Stimulated activated CD8-positive, alpha-beta memory T cell treated with anti-CD3 and anti-CD28 coated beads, Interleukin-12 subunit alpha, Interleukin-12 subunit beta, amount 100 ng/mL, for 1 hour (primary cell): Measurements from ENCODE around the gene SLC22A14.
A peak's percentile ranks its signal among the peaks of the same experiment; 100 is the strongest.

ENCODE experiments used
- DNase-seq: peaks from one replicate; pipeline ENCODE4 v3.0.0-alpha.2; 2020; ENCODE audit warnings: low read depth

SLC22A14 gene

DNA sequence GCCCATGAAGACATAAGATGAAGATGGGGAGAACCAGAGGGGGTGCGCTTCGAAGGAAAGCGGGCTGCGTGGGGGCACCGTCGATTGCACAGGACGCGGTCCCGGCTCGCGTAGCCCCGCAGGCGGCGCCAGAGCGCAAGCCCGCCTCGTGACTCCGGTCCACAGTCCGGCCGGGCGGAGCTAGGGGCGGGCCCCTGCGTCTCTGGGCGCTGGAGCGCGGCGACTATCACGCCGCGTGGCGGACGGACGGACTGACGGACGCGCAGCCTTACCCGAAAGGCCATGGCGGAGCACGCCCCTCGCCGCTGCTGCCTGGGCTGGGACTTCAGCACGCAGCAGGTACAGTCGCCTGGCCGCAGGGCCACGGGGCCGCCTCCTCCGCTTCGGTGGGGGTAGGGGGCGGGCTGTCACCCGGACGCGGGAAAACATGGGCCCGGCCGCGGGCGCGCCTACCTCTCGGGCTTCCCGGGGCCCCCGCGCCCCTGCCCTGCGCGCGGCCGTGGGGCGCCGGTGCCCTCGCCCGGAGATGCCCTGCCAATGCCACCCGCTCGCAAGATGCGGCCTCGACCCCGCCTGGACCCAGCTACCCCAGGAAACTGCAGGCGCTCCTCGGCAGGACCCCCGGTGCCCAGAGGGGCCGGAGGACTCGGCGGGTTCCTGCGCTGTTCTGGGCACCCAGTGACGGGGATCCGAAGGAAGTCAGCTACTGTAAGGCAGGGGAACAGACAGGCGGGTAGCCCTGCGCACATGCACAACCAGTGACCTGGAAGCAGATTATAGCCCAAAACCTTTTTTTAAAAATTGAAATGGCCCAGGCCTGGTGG is 64.7 kb downstream of the SLC22A14 start, which contains the start of gene XYLB:
Gene XYLB (plus strand): TSS at position 199 of the 824 bp plus-strand sequence. CDS start 84 bp downstream, at position 283.
- peak; percentile 49 for DNase-seq

DNA sequence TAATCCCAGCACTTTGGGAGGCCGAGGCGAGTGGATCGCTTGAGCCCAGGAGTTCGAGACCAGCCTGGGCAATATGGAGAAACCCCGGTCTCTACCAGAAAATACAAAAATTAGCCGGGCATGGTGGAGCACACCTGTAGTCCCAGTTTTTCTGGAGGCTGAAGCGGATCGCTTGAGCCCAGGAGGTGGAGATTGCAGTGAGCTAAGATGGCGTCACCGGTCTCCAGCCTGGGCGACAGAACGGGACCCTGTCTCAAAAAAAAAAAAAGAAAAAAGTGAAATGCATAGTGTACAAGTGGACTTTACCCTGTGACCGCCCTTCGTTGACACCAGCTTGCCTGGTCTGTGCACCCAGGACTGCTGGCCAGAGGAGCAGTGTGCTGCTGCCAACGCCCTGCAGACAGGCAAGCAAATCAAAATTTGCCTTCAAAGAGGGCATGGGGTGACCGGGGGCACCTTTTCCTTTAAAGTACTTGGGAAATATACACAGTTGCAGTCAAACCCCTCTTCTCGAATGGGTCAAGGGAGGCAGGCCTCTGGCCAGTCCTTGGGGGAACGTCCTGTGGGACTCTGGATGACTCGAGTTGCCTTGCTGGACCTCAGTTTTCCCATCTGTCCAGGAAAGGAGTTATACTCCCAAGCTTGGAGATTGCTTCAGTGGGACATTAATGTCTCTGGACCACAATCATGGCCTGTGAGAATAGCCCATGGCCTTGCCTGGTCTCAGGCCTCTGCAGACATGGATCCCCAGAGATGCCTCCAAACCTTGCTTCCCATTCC is 65.5 kb downstream of the SLC22A14 start:
- no peak for DNase-seq

DNA sequence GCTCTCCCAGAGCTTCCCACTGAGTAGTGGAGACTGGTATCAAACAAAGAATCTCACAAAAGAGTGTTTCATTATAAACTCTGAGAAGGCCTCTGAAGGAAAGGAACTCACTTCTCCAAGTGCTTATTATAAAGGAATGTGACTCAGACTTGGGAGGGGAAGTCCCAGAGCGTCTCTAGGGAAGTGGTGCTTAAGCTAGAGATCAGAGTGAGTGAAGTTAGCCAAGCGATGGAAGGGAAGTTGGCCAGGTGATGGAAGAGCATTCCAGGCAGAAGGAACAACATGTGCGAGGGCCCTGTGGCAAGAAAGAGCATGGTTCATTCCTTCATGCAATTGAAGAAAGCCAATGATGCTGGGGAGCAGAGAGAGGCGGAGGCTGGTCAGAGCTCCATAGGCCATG is 66.8 kb downstream of the SLC22A14 start:
- DNase-seq: no peak

DNA sequence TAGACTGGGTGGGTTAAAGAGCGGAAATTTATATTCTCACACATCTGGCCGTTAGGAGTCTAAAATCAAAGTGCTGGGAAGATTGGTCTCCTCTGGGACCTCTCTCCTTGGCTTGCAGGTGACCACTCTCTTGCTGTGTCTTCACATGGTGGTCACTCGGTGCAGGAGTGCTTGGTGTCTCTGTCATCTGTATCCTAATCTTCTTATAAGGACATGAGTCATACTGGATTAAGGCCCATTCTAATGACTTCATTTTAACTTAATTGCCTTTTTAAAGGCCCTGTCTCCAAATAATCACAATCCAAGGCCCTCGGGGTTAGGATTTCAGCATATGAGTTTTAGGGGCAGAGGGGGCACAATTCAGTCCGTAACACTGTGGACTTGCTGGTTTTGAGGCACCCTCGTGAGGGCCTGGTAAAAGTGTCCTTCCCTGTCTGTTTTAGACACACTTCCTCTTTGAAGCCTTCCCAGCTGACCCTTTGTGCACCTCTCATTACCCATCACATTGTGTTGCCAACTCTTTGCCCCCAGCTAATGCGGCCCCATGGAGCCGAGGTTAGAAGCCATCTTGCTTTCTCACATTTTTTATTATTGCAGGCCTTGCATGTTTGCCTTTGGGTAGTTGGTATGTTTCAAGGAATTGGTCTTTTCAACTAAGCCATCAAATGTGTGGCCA is 67.7 kb downstream of the SLC22A14 start:
- DNase-seq: no peak

DNA sequence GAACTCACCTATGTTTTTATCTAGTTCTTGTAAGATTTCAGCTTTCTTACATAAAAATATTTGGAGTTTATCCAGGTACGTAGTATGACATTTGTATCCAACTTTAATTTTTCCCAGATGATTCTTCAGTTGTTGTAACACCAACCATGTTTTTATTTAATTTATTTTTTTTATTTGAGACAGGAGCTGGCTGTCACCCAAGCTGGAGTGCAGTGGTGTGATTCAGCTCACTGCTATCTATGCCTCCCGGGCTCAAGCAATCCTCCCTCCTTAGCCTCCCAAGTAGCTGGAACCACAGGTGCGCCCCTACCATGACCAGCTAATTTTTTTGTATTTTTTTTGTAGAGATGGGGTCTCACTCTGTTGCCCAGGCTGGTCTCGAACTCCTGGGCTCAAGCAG is 71.1 kb downstream of the SLC22A14 start:
- no peak for DNase-seq

DNA sequence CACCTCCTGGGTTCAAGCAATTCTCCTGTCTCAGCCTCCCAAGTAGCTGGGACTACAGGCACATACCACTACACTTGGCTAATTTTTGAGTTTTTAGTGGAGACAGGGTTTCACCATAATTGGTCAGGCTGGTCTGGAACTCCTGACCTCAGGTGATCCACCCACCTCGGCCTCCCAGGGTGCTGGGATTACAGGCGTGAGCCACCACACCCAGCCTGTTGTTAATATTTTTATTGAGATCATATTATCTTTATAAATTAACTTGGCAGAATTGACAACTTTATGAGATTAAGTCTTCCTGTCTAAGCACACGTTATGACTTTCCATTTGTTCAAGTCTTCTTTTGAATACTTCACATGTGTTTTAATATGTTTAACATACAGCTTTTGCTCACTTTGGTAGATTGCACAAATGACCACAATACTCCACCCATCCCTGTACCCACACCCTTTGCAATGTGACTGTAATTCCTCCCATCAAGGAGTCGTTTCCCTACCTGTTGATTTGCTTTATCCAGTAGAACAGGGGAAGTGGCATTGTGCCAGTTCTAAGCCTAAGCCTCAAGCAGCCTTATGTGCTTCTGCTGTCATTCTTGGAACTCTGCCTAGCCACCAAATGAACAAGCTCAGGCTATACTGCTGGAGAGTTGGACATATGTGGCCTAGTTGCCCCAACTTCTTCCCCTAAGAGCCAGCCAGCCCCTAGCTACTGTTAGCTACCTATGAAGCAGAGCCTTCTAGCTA is 72.7 kb downstream of the SLC22A14 start:
- no peak for DNase-seq

DNA sequence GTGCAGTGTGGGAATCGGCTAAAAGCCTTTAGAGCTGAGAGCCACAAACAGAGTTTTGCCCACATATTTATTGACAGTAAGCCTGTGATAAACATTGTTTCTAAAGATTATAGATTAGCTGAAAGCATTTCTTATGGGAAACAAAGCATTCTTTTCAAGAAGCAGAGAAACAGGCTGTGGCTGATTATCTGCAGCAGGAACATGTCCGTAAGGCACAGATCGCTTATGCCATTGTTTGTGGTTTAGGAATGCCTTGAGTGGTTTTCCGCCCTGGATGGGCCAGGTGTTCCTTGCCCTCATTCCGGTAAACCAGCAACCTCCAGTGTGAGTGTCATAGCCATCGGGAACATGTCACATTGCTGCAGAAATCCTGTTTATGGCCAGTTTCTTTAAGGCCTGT is 76.9 kb downstream of the SLC22A14 start:
- DNase-seq: no peak

DNA sequence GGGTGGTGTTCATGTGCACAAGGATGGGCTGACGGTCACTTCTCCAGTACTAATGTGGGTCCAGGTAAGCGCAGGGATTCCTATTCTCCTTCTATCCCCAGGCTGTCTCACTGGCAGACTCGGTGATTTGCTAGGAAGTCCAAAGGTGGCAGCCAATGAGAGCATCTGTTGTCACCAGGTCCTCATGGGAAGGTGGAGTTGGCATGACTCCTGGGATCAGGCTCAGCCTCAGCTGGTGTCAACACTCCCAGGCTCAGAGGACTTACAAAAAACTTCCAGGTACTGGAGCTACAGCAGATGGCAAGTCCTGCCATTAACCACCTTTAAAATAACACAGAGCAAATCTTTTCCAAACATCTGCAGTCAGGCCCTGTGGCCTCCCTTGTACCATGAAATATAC is 78.3 kb downstream of the SLC22A14 start:
- no peak for DNase-seq

DNA sequence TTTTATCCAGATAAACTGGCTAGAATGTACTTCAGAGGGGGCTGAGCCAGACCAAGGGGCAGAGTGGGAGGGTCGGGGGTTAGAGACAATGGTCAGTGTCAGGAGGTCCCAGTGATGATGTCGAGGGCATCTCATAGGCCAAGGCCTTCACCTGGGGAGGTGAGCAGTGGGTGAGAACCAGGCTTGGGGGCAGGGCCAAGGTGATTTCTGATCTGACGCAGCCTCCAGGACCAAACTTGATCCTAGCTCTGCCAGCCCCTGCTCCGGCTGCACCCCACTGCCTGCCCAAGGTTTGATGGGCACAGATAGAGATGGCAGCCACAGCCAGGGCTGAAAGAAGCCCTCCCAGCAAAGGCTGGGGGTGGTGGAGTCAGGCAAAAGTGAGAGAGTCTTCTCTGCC is 79.4 kb downstream of the SLC22A14 start:
- DNase-seq: no peak

DNA sequence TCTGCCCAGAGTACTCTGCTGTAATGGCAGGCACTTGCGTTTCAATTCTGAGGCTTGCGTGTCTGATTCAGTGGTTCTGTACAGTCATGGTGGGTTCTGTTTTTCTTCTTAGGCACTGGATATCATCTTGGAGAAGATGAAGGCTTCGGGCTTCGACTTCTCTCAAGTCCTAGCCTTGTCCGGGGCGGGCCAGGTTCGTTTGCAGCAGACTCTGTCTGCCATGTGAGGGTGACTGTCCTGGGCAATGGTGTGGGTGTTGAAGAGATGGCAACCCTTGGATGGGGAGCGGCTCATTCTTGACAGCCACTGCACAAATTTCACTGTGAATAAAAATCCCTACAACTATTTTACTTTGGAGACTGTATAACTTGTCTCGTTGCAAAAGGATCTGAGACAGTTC is 80.7 kb downstream of the SLC22A14 start:
- DNase-seq: no peak

DNA sequence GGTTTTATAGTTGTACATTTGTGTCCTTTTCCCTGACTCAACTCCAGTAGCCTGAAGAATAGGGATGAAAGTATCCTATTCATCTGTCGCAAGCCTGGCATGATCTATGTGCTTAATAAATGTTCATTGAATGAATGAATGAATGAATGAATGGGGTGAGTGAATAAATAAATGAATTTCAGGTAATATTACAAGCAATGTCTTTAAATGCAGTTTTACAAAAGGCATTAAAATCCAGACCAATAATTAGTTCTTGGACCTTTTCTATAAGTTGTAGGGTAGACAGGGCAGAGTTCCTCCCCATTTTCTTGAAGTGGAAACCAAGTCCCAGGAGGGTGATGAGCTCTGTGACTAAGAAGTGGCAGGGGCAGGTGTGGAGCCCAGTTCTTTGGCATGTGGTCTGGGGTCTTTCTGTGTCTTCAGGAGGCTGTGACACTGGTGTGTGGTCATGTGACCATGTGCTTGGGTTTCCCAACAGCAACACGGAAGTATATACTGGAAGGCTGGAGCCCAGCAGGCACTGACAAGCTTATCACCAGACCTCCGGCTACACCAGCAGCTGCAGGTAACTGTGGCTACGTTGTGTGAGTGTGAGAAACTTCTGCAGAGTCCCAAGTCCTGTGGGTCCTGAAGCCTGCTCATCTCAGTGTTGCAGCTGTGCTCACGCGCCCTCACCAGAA is 82.8 kb downstream of the SLC22A14 start:
- DNase-seq: no peak

DNA sequence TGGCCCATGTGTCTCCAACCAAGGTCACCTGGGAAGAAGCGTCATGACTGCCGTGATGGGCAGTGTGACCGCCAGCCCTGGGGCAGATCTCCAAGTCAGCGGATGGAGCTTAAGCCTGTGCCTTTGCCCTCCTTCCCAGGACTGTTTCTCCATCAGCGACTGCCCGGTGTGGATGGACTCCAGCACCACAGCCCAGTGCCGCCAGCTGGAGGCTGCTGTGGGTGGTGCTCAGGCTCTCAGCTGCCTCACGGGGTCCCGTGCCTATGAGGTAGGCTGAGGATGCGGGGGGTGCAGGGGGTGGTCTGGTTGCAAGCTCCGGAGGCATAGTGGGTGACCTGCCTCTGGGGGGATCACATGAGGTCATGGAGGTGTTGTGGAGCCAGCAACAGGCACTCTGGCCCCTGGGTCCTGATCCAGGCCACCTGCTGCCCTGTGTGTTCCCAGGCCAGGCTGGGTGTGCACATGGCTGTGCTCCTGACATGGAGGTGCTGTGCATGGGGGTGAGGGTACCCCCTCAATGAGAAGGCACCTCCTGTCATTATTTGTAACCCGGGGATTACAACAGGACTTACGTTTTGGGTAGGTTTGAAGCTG is 83.5 kb downstream of the SLC22A14 start:
- no peak for DNase-seq

DNA sequence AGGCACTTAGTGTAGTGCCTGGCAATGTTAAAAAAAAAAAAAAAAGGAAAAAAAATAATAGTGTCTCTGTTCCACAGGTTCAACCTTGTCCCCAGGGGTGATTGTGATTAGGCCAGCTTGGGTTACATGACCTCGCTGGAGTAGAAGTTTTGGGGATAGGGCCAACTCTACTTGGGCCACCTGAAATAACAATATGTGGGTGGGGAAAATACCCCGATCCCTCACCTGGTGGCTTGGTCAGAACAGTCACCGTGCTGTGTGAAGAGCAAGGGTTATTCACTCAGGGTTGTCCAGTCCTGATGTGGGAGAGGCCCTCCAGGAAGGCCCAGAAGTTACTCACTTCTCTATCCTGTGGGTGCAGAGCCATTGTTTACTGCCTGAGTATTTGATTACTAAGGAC is 84.0 kb downstream of the SLC22A14 start:
- no peak for DNase-seq

DNA sequence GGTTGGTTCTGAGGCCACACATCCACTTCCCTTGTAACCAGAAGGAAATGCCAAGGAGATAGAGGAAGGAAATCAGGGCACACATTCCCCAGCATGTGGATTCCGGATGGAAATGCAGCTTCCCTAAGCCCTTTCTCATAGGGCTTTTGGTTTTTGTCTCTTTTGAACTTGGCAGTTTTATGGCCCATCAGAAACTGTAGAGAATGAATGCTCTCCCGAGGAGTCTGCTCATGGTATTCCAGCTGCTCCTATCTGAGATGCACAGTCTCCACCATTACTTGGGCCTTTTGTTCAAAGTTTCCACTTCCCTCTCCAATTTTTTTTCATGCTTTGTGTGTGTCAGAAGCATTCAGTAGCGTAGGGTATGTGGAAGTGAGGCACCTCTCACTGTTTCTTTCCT is 85.7 kb downstream of the SLC22A14 start:
- no peak for DNase-seq
